Activated CD8-positive, alpha-beta T cell treated with anti-CD3 and anti-CD28 coated beads, Interleukin-2, amount 10 ng/mL, durations not matched to agents 7 days and 5 days (primary cell): ENCODE data around the gene DPEP2NB. TPM values are rescaled to one million over a fixed set of nuclear protein-coding genes. Genes with fewer than 3 reads are reported as not detected.
A peak's percentile ranks its signal among the peaks of the same experiment; 100 is the strongest.
"Not testable (repeated sequence)": the region's sequence is repeated elsewhere in the genome, so short reads cannot be mapped to it uniquely, and the experiment has no call there.

Experiments
- ATAC-seq: fragments of 150-1000 bp; cut with Tn5 transposase; one replicate; pipeline ENCODE4 v1.10.0; 2021; ENCODE audit warnings: moderate library complexity
- CTCF ChIA-PET: fragments of 350-600 bp; sonication (Branson Sonifier 250); formaldehyde crosslinking; loops from one replicate; lab custom pipeline; 2021; ENCODE audit warnings: antibody characterized with exemption; lab: Charles Lee
- POLR2A ChIA-PET: fragments of 350-600 bp; sonication (Branson Sonifier 250); formaldehyde crosslinking; loops from one replicate; lab custom pipeline; 2021; ENCODE audit warnings: antibody characterized with exemption; lab: Charles Lee
- DNase-seq: peaks from one replicate; pipeline ENCODE4 v3.0.0-alpha.2; 2020
- H3K27ac Mint-ChIP-seq: one replicate; pipeline ENCODE4 v1.8.0; 2021; ENCODE audit warnings: mild to moderate bottlenecking, mixed read lengths
- H3K27me3 Mint-ChIP-seq: one replicate; pipeline ENCODE4 v1.8.0; 2021; ENCODE audit warnings: low read depth, mixed read lengths
- H3K36me3 Mint-ChIP-seq: one replicate; pipeline ENCODE4 v1.8.0; 2021; ENCODE audit warnings: low read depth, mixed read lengths
- H3K4me1 Mint-ChIP-seq: one replicate; pipeline ENCODE4 v1.8.0; 2021; ENCODE audit warnings: low read depth, mixed read lengths
- H3K4me3 Mint-ChIP-seq: one replicate; pipeline ENCODE4 v1.8.0; 2021; ENCODE audit warnings: mild to moderate bottlenecking, mixed read lengths
- H3K9me3 Mint-ChIP-seq: one replicate; pipeline ENCODE4 v1.8.0; 2022; ENCODE audit warnings: mixed read lengths; ENCODE audit not compliant: insufficient read depth
- total RNA-seq, 2 experiments: library from RNA; stranded (reverse); gene quantifications; one replicate each; pipeline ENCODE4 v1.2.3, GENCODE V29; 2021

Gene DPEP2NB
- total RNA-seq, 2 experiments from 2014 or later = not detected

- not testable (repeated sequence) for H3K27me3 Mint-ChIP-seq, ATAC-seq, DNase-seq, H3K4me3 Mint-ChIP-seq, H3K36me3 Mint-ChIP-seq, H3K9me3 Mint-ChIP-seq
- ChIA-PET POLR2A (interaction anchor here (0.8 to 3.7 kb wide), 10 partner anchors 15 to 87 kb away, joined by 3 to 48 read pairs (median 4); partner anchors contain the start of genes DDX28, DUS2, NFATC3 and PSMB10), CTCF (interaction anchor here (0.8 to 3.0 kb wide), 8 partner anchors 9 to 65 kb away, joined by 3 to 16 read pairs (median 4); partner anchors contain the start of genes DDX28 and DUS2)
- peaks cover 58% of the 10 kb centered on the region for H3K4me1 Mint-ChIP-seq
- peak overlapping the region; percentile 82 for H3K27ac Mint-ChIP-seq
These were observed 17.4 kb downstream of the DPEP2NB start for GRCh38 chr16:67998231-67998778.

- POLR2A ChIA-PET = interaction anchor here (1.3 kb wide), 1 partner anchor 27 kb away, joined by 4 read pairs; the partner anchor contains the start of genes DDX28 and DUS2
- ATAC-seq = no peak
- DNase-seq = no peak
- no peak overlapping the region for H3K4me3 Mint-ChIP-seq
- H3K27ac Mint-ChIP-seq = no peak overlapping the region
- H3K9me3 Mint-ChIP-seq = no peaks in the 10 kb centered on the region
- CTCF ChIA-PET = interaction anchor here (0.6 to 1.8 kb wide), 3 partner anchors 44 to 113 kb away, joined by 3 to 5 read pairs (median 5); no protein-coding TSS in a partner anchor
- H3K27me3 Mint-ChIP-seq = no peaks in the 10 kb centered on the region
- H3K36me3 Mint-ChIP-seq = peaks cover 10% of the 10 kb centered on the region
- peaks cover 68% of the 10 kb centered on the region for H3K4me1 Mint-ChIP-seq
These were observed 19.0 kb downstream of the DPEP2NB start for GRCh38 chr16:67996666-67997065.

GRCh38 chr16:67995423-67995822 lies 20.3 kb downstream of the DPEP2NB start:
- no peaks in the 10 kb centered on the region for H3K9me3 Mint-ChIP-seq
- ATAC-seq (no peak), DNase-seq (no peak)
- H3K27me3 Mint-ChIP-seq = no peaks in the 10 kb centered on the region
- H3K4me1 Mint-ChIP-seq = peaks cover 61% of the 10 kb centered on the region
- H3K36me3 Mint-ChIP-seq = peaks cover 10% of the 10 kb centered on the region
- peak overlapping the region; percentile 81 for H3K27ac Mint-ChIP-seq
- ChIA-PET CTCF (interaction anchor here (1.8 to 2.2 kb wide), 3 partner anchors 11 to 69 kb away, joined by 5 to 30 read pairs (median 14); no protein-coding TSS in a partner anchor), POLR2A (interaction anchor here (0.8 to 1.3 kb wide), 3 partner anchors 28 to 49 kb away, joined by 3 to 4 read pairs (median 3); partner anchors contain the start of genes DDX28 and DUS2)
- H3K4me3 Mint-ChIP-seq = no peak overlapping the region

- not testable (repeated sequence) for H3K36me3 Mint-ChIP-seq, H3K9me3 Mint-ChIP-seq, H3K27me3 Mint-ChIP-seq
- H3K27ac Mint-ChIP-seq = peak overlapping the region; percentile 97
- CTCF ChIA-PET = interaction anchor here (0.7 to 2.2 kb wide), 16 partner anchors 9 to 234 kb away, joined by 3 to 30 read pairs (median 4); partner anchors contain the start of genes DDX28, DPEP2NB and DUS2
- peaks cover 47% of the 10 kb centered on the region for H3K4me1 Mint-ChIP-seq
- peak overlapping the region; percentile 78 for H3K4me3 Mint-ChIP-seq
- DNase-seq (peak; percentile 48), ATAC-seq (peak; percentile 40)
- POLR2A ChIA-PET = interaction anchor here (0.7 to 1.9 kb wide), 5 partner anchors 10 to 91 kb away, joined by 3 to 5 read pairs (median 4); partner anchors contain the start of genes DDX28, DUS2 and NFATC3
These were observed 21.7 kb downstream of the DPEP2NB start for GRCh38 chr16:67994040-67994408.

GRCh38 chr16:67993207-67994039 lies 22.3 kb downstream of the DPEP2NB start:
- H3K4me3 Mint-ChIP-seq = peak overlapping the region; percentile 78
- ATAC-seq (peak; percentile 93), DNase-seq (peak; percentile 89)
- no peaks in the 10 kb centered on the region for H3K9me3 Mint-ChIP-seq
- peak overlapping the region; percentile 97 for H3K27ac Mint-ChIP-seq
- POLR2A ChIA-PET = interaction anchor here (0.7 to 1.9 kb wide), 5 partner anchors 10 to 92 kb away, joined by 3 to 5 read pairs (median 4); partner anchors contain the start of genes DDX28, DUS2 and NFATC3
- no peaks in the 10 kb centered on the region for H3K27me3 Mint-ChIP-seq
- H3K4me1 Mint-ChIP-seq = peaks cover 42% of the 10 kb centered on the region
- CTCF ChIA-PET = interaction anchor here (0.7 to 2.2 kb wide), 16 partner anchors 9 to 235 kb away, joined by 3 to 30 read pairs (median 4); partner anchors contain the start of genes DDX28, DPEP2NB and DUS2
- H3K36me3 Mint-ChIP-seq = peaks cover 4% of the 10 kb centered on the region

- Mint-ChIP-seq H3K4me1 (peaks cover 39% of the 10 kb centered on the region), H3K4me3 (no peak overlapping the region), H3K27ac (peak overlapping the region; percentile 97), H3K9me3 (no peaks in the 10 kb centered on the region), H3K36me3 (peaks cover 4% of the 10 kb centered on the region), H3K27me3 (no peaks in the 10 kb centered on the region)
- CTCF ChIA-PET = interaction anchor here (1.0 to 2.5 kb wide), 6 partner anchors 9 to 274 kb away, joined by 3 to 18 read pairs (median 5); partner anchors contain the start of genes DDX28, DUS2 and GFOD2
- POLR2A ChIA-PET = no interaction called here
- ATAC-seq = no peak
- no peak for DNase-seq
These were observed 23.0 kb downstream of the DPEP2NB start for GRCh38 chr16:67992661-67993206.

- CTCF ChIA-PET = interaction anchor here (1.4 to 1.8 kb wide), 3 partner anchors 9 to 51 kb away, joined by 4 to 7 read pairs (median 6); no protein-coding TSS in a partner anchor
- POLR2A ChIA-PET = interaction anchor here (2.1 kb wide), 1 partner anchor 9 kb away, joined by 4 read pairs; the partner anchor contains the start of gene DPEP2
These were observed 25.7 kb downstream of the DPEP2NB start for GRCh38 chr16:67990018-67990386.

GRCh38 chr16:67989322-67990017 lies 26.2 kb downstream of the DPEP2NB start:
- H3K9me3 Mint-ChIP-seq = no peaks in the 10 kb centered on the region
- DNase-seq (no peak), ATAC-seq (no peak)
- ChIA-PET CTCF (interaction anchor here (0.6 to 1.8 kb wide), 4 partner anchors 9 to 51 kb away, joined by 3 to 7 read pairs (median 5); no protein-coding TSS in a partner anchor), POLR2A (interaction anchor here (2.1 kb wide), 1 partner anchor 10 kb away, joined by 4 read pairs; the partner anchor contains the start of gene DPEP2)
- no peaks in the 10 kb centered on the region for H3K36me3 Mint-ChIP-seq
- H3K4me1 Mint-ChIP-seq = peaks cover 29% of the 10 kb centered on the region
- no peaks in the 10 kb centered on the region for H3K27me3 Mint-ChIP-seq
- no peak overlapping the region for H3K4me3 Mint-ChIP-seq
- H3K27ac Mint-ChIP-seq = no peak overlapping the region

More at GRCh38 chr16:67990018-67990386, 25.7 kb downstream of the DPEP2NB start:
- peaks cover 28% of the 10 kb centered on the region for H3K4me1 Mint-ChIP-seq
- DNase-seq (no peak), ATAC-seq (no peak)
- no peaks in the 10 kb centered on the region for H3K9me3 Mint-ChIP-seq
- no peaks in the 10 kb centered on the region for H3K36me3 Mint-ChIP-seq
- no peak overlapping the region for H3K27ac Mint-ChIP-seq
- no peaks in the 10 kb centered on the region for H3K27me3 Mint-ChIP-seq
- no peak overlapping the region for H3K4me3 Mint-ChIP-seq

- DNase-seq (no peak), ATAC-seq (no peak)
- Mint-ChIP-seq H3K4me3 (no peak overlapping the region), H3K27me3 (no peaks in the 10 kb centered on the region), H3K36me3 (no peaks in the 10 kb centered on the region), H3K27ac (no peak overlapping the region), H3K4me1 (peaks cover 30% of the 10 kb centered on the region), H3K9me3 (no peaks in the 10 kb centered on the region)
- ChIA-PET CTCF (interaction anchor here (0.6 to 3.0 kb wide), 5 partner anchors 10 to 55 kb away, joined by 3 to 9 read pairs (median 4); no protein-coding TSS in a partner anchor), POLR2A (interaction anchor here (2.1 kb wide), 1 partner anchor 11 kb away, joined by 4 read pairs; the partner anchor contains the start of gene DPEP2)
These were observed 27.0 kb downstream of the DPEP2NB start for GRCh38 chr16:67988675-67989074.

- no peaks in the 10 kb centered on the region for H3K27me3 Mint-ChIP-seq
- no peaks in the 10 kb centered on the region for H3K9me3 Mint-ChIP-seq
- H3K27ac Mint-ChIP-seq = no peak overlapping the region
- DNase-seq (no peak), ATAC-seq (no peak)
- ChIA-PET POLR2A (interaction anchor here (0.9 kb wide), 1 partner anchor 35 kb away, joined by 3 read pairs; no protein-coding TSS in a partner anchor), CTCF (interaction anchor here (1.3 to 3.0 kb wide), 2 partner anchors 53 to 171 kb away, joined by 3 to 9 read pairs; no protein-coding TSS in a partner anchor)
- H3K36me3 Mint-ChIP-seq = no peaks in the 10 kb centered on the region
- H3K4me3 Mint-ChIP-seq = no peak overlapping the region
- H3K4me1 Mint-ChIP-seq = peaks cover 31% of the 10 kb centered on the region
These were observed 28.1 kb downstream of the DPEP2NB start for GRCh38 chr16:67987460-67988160.
